Measurements from ENCODE around the gene SUPT6H.

The SUPT6H gene

GRCh38 chr17:28661635-28662526 lies at the start of gene SUPT6H, which contains the start of gene SDF2:
Gene SUPT6H, plus strand, starts transcription at chr17:28662205. Its CDS starts 11,197 bp downstream, at chr17:28673402.
Gene SDF2, minus strand, starts transcription at chr17:28661906. Its CDS starts 30 bp downstream, at chr17:28661876.
- DNase-seq (ENCODE audit: low read depth) = peak; percentile 80

GRCh38 chr17:28612531-28612930 lies 49.5 kb upstream of the SUPT6H start:
- no peak for DNase-seq (ENCODE audit: low read depth)

GRCh38 chr17:28612936-28613872 lies 48.8 kb upstream of the SUPT6H start:
- no peak for DNase-seq (ENCODE audit: low read depth)

DNA sequence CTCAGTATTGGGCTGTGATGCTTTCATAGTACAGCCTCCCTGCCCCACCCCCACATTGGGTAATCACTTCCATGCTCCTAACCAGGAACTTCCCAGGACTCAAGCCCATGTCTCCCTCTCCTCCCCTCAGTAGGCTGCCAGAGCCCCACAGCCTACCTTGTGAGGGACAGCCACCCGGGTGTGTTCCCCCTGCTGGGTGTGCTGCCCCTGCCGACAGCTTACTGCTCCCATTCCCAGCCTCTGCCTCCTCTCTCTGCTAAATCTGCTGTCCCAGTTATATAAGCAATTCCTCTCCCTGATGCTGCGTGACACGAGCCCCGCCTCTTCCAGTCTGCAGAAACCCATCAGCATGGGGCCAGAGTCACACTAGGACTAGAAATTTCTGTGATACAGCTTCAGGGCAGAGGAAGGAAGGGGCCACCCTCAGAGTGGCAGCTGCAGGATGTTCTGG lies 48.0 kb upstream of the SUPT6H start, which contains the start of gene RSKR:
TSS of gene RSKR (minus strand) at position 255 of the 451 bp plus-strand sequence. CDS start at position 231, 24 bp downstream.
- DNase-seq (ENCODE audit: low read depth) = peak; percentile 15

GRCh38 chr17:28615260-28615940 lies 46.6 kb upstream of the SUPT6H start:
- DNase-seq (ENCODE audit: low read depth) = no peak

GRCh38 chr17:28616281-28616680 lies 45.7 kb upstream of the SUPT6H start:
- no peak for DNase-seq (ENCODE audit: low read depth)

DNA sequence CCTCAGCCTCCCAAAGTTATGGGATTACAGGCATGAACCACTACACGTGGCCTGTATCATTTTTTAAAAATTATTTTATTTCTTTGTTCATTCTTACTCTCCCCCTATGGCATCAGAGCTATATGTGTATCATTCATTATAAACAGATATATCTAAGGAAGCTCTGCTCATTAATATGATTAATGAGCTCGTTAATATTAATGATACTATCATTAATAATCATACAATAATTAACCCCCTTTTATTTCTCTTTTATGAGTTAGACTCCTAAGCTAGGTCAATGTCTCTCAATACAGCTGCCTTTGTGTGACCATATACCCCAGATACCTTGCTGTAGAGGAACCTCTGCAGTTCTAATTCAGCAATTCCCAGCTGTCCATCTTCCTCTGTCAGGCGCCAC lies 43.5 kb upstream of the SUPT6H start:
- DNase-seq (ENCODE audit: low read depth) = no peak

DNA sequence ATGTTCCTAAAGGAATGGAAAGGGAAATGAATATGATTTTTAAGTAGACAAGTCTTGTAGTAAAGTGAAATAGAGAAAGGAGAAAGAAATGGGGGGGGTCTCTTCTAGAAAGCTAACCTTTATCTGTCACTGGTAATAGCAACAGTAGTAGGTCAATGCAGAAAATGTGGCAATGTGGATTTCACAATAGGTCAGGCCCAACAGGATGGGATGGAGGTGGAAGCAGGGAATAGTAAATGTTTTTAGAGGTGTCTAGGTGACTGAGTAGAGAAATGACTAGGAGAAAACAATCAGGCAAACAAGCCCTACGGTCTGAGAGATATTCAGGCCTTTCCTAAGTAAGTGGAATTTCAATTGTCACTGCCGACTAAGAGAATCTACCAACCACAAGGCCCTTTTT lies 42.0 kb upstream of the SUPT6H start:
- DNase-seq (ENCODE audit: low read depth) = no peak

- DNase-seq (ENCODE audit: low read depth) = no peak
Measured at GRCh38 chr17:28622186-28622585, 39.8 kb upstream of the SUPT6H start.

DNA sequence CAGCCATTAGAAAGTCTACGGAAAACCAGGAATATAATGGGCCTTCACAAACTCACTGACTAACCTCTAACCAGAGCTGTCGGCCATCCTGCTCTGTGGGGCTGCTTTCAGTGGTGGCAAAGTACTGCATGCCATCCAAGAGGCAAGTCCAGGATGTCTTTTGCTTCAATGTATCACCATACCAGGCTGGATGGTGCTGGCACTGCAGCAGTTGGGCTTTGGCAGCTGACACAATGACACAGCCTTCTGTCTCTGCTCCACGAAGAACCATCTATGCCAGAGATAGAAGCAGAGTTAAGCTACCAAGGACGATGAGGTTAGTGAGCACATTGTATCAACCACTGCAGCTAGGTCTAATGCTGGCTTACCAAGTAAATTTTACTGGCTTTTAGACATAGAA lies 38.3 kb upstream of the SUPT6H start:
- no peak for DNase-seq (ENCODE audit: low read depth)

GRCh38 chr17:28624148-28624547 lies 37.9 kb upstream of the SUPT6H start:
- no peak for DNase-seq (ENCODE audit: low read depth)

GRCh38 chr17:28626818-28627217 lies 35.2 kb upstream of the SUPT6H start:
- no peak for DNase-seq (ENCODE audit: low read depth)

- no peak for DNase-seq (ENCODE audit: low read depth)
Measured at GRCh38 chr17:28634206-28634865, 27.7 kb upstream of the SUPT6H start.

GRCh38 chr17:28635506-28635905 lies 26.5 kb upstream of the SUPT6H start:
- no peak for DNase-seq (ENCODE audit: low read depth)

- no peak for DNase-seq (ENCODE audit: low read depth)
Measured at GRCh38 chr17:28641579-28641978, 20.4 kb upstream of the SUPT6H start.

- peak; percentile 63 for DNase-seq (ENCODE audit: low read depth)
Measured at GRCh38 chr17:28643983-28644786, 17.8 kb upstream of the SUPT6H start.

- DNase-seq (ENCODE audit: low read depth) = peak; percentile 96
Measured at GRCh38 chr17:28644787-28645575, 17.0 kb upstream of the SUPT6H start, which contains the start of gene BLTP2. Gene BLTP2, minus strand, starts transcription at chr17:28645158. Its CDS starts 102 bp downstream, at chr17:28645056.

- DNase-seq (ENCODE audit: low read depth) = no peak
Measured at GRCh38 chr17:28645576-28645939, 16.4 kb upstream of the SUPT6H start.

GRCh38 chr17:28646039-28646754 lies 15.8 kb upstream of the SUPT6H start:
- no peak for DNase-seq (ENCODE audit: low read depth)

Data from fibroblast of gingiva (primary cell).